GM19099 (cell line): ENCODE data around the gene INSL3.

Source experiments
- POLR2A ChIP-seq: IDR thresholded peaks from 3 replicates; pipeline ENCODE4 v1.6.1; 2011; ENCODE audit warnings: low read depth; ENCODE audit not compliant: insufficient read length; ENCODE audit errors: extremely low read depth

The INSL3 gene

DNA sequence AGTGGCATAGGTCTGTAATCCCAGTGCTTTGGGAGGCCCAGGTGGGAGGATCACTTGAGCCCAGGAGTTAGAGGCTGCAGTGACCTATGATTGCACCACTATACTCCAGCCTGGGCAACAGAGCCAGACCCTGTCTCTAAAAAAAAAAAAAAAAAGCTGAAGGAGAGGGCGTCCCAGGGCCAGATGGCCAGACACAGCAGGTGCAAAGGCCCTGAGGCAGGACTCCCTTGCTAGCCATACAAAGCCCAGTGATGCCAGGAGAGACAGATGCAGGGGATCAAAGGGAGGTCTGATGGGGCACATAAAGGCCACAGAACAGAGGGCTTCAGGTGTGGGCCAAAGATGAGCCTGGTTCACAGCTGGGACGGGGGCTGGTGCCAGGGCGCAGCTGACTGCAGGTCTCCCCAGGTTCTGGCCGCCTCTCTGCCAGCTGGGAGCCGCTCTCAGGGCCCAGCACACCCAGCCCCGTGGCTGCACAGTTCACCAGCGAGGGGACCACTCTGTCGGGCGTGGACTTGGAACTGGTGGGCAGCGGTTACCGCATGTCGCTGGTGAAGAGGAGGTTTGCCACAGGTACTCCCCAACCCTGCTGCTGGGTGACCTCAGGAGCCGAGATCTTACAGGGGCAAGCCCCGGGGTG is 33.9 kb downstream of the INSL3 start:
- no peak for TF ChIP-seq POLR2A

DNA sequence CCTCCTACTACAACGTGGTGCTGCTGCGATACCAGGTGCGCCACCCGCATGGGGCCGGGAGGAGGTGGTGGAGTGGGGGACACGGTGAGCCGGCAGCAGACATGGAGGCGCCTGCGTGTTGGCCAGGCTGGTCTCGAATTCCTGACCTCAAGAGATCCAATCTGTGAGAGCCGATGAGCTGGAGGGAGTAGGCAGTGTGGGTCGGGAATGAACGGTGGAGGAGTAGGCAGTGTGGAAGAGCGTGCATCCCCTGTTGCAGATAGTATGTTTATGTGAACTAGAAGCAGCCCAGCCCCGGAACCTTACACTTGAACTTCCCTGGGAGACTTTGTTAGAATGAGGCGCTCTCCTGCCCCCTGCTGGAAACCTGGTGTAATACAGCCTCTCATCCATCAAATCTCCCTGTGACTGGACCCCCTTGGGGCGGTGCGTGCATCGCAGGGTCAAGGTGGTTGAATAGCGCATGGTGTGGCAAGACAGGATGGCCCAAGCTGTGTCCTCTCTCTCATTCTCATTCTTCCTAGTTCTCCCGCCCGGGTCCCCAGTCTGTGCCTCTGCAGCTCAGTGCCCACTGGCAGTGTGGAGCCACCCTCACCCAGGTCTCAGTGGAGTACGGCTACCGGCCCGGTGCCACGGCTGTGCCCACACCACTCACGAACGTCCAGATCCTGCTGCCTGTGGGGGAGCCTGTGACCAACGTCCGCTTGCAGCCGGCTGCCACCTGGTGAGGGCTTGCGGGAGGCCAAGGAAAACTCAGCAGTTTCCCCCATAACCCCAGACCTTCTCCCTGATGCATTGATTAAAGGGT is 36.9 kb downstream of the INSL3 start:
- no peak for TF ChIP-seq POLR2A

DNA sequence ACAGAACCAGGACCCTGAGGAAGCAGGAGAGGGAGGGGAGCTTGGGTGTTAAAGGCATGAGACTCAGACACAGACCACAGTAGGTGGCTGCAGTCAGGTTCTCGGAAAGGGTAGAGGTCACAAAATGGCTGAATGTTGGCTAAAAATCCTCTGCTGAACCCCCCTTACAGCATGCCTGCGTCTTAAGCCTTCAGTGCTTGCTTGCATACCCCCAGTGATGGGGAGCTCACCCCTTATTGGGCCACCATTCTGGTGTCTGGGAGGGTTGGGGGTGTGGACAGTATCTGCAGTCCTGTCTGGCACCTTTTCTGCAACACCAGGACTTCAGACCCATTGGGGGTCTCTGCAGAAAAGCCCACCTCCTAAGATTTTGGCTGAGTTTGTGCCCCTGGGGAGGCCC is 40.5 kb downstream of the INSL3 start:
- TF ChIP-seq POLR2A: no peak

DNA sequence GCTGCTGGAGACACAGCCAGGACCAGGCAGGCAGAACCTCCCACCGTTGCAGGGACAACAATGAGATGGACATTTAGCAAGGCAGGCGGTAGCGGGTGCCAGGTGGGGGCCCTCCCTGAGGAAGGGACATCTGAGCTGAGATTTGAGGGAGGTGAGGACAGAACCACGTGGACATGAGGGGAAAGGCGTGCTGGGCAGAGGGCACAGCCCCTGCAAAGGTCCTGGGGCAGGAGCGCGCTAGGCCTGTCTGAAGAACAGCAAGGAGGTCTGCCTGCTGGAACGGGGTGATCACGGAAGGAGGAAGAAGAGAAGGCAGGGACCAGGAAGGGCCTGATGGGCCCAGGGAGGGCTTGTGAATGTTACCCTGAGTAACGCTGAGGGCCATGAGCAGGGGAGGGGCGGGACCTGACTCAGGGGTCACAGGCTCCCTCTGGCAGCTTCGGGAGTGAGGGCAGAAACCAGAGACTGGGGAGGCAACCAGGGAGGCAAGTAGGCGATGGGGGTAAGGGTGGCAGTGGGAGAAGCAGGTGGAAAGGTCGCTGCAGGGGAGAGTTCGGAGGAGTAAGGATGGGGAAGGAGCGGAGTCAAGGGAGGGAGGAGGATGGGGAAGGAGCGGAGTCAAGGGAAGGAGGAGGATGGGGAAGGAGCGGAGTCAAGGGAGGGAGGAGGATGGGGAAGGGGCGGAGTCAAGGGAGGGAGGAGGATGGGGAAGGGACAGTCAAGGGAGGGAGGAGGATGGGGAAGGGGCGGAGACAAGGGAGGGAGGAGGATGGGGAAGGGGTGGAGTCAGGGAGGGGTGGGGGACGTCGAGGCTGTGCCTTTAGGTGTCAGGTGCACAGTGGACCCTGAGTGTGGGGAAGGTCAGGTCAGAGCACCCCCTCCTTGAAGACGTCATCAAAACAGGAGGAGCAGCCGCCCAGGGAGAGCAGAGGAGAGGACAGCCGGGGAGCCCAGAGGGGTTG is 42.1 kb downstream of the INSL3 start:
- TF ChIP-seq POLR2A: no peak

DNA sequence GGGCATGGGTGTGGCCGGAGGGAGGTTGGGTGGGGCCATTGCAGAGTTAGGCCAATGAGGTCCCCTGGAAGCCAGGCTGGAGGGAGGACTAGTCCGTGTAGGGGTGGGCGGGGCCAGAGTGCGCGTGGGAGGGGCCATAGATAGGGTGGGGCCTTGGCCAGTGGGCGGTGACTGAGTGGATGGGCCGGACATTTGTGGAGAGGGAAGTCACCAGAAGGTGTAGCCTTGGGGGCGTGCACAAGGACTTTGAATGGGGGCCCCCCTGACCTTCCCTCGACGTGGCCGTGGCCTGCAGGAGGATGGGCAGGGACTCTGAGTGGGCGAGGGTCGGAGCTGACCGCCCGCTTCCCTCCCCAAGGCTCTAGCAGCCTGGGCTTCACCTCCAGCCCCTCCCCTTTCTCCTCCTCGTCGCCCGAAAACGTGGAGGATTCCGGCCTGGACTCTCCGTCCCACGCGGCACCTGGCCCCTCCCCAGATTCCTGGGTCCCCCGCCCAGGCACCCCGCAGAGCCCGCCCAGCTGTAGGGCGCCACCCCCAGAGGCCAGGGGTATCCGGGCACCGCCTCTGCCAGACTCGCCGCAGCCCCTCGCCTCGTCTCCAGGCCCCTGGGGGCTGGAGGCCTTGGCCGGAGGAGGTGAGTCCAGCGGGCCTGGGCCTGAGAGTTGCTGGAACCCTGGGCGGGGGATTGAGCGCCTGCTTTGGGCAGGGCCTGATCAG is 42.9 kb downstream of the INSL3 start:
- no peak for TF ChIP-seq POLR2A

DNA sequence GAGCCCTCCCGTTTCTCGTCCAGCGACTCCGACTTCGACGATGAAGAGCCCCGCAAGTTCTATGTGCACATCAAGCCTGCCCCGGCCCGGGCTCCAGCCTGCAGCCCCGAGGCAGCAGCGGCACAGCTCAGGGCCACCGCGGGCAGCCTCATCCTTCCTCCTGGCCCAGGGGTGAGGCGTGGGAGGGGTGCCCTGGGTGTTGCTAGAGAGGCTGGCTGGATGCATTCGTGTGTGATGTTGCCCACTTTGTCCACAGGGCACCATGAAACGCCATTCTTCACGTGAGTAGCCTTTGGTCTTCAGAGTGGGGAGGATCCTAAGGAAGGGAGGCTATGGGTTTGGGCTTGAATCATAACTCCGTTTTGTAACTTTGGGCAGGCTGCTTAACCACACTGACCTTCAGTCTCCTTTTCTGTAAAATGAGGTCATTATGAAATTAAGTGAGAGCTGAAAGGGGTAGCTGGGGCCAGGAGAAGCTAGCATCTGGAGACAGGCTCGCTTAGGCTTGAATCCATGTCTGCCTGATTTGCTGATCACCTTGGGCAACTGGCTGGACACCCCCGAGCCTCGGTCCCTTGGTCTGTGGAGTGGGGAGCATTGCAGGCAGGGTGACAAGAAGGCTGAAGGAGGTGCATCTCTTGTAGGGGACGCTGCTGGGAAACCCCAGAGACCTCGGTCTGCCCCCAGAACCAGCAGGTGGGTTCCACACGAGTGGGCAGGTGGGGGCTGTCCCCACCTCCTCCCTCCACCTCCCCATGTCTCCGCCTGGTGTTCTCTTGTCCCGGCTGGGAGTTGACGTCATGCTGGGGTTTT is 45.1 kb downstream of the INSL3 start:
- TF ChIP-seq POLR2A: no peak

DNA sequence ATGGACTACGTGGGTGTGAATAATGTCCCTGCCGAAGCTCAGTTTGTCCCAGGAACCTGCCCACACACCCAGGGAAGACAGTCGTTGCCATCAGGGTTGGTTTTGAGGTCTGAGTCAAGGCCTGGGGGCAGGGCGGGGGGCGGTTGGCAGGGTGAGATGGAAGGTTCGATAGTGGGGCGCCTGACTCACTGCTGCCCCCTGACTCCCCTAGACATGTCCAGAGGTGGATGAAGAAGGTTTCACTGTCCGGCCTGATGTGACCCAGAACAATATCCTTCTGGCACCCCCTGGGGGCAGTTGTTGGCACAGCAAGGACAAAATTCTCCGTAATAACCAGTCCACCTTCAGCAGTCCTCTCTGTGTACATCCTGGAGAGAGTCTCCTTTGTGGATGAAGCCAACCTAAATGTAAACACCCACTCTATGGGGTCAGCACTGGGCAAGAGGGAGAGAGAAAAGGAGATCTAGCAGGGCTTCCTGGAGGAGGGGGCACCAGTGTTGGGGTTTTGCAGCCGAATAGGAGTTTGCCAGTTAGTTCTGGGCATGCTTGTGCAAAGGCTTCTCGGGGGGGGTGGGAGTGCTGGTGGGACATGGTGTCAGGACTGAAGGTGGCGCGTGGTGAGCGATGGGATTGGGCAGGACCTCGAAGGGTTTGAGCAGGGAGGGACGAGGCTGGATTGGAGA is 45.9 kb downstream of the INSL3 start:
- TF ChIP-seq POLR2A: no peak

DNA sequence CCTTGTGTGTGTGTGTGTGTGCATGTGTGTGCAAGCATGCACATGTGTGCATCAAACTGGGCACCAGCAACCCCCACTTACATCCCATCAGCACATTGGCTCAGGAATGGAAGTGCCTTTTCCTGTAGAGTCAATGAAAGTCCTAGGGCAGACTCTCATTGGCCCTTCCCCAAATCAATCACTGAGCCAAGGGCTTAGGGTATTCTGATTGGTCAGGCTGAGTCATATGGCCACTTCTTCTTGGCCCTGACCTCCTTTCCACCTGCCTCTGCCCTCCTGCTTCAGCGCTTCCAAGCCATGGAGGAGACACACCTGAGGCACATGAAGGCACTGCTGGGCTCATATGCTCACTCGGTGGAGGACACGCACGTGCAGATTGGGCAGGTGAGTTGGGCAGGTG is 49.1 kb downstream of the INSL3 start:
- no peak for TF ChIP-seq POLR2A

DNA sequence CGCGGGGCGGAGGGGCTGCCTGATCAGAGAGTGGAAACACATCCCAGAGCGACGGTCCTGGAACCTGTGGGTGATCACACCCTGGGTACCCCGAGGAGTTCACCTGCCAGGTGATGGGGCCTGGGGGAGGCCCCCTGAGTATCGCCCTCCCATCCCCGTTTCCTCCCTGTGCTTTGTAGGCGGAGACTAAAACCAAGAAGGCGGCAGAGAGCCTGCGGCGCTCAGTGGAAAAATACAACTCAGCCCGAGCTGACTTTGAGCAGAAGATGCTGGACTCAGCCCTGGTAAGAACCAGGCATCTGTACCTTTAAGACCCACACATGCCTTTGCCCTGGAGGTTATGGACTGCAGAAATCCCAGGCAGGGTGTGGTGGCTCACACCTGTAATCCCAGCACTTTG is 50.7 kb downstream of the INSL3 start:
- TF ChIP-seq POLR2A: no peak

DNA sequence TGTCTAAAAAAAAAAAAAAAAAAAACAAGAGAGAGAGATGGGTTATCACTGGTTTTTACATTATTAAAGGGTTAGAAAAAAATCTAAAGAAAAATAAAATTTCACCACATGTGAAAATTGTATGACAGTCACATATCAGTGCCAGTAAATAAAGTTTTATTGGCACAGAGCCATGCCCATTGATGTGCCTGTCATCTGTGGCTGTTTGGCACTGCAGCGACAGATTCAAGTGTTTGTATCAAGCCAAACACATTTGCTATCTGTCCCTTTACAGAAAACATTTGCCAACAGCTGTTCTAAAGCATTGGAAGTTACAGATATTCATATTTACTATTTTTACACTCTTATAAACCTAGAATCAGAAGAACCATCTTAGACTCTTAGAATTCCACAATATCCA is 53.8 kb downstream of the INSL3 start:
- no peak for TF ChIP-seq POLR2A

DNA sequence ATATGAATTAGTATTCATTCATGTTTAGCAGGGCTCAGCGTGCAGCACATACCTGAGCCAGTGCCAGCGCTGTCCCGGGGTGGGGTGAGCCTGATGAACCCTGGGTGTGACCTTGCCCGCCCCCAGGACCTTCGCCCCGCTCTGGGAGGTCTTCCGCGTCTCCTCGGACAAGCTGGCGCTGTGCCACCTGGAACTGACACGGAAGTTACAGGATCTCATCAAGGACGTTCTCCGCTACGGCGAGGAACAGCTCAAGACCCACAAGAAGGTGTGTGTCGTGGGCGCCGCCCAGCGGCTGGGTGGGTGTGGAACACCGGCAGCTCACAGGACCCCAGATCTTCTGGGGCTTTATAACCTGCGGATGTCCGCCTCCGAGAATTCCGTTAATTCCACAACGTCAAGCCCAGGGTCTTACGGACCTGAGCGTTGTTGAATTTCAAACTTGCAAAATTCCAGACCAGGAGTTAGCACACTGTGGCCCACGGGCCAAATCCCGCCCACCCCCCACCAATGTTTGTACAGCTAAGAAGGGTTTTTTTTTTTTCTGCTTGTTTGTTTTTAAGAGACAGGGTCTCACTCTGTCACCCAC is 54.7 kb downstream of the INSL3 start:
- no peak for TF ChIP-seq POLR2A
